Dermis blood vessel endothelial cell (primary cell): ENCODE results near the gene STK38L. TPM values are rescaled to one million over a fixed set of nuclear protein-coding genes. Genes with fewer than 3 reads are reported as not detected.
"Not testable (repeated sequence)": the region's sequence is repeated elsewhere in the genome, so short reads cannot be mapped to it uniquely, and the experiment has no call there.

Experiments used
- DNase-seq: peaks from one replicate; pipeline ENCODE4 v3.0.0; 2010
- total RNA-seq: library from RNA; depleted of rRNA; stranded (reverse); fragments of >200 nt; gene quantifications from 2 replicates; pipeline ENCODE4 v1.2.3, GENCODE V29; 2014

STK38L gene
- total RNA-seq, 1 donor from 2014 or later: 91.6 TPM

- no peak for DNase-seq
Measured at GRCh38 chr12:27229367-27229766, 14.7 kb upstream of the STK38L start.

GRCh38 chr12:27231374-27231773 lies 12.7 kb upstream of the STK38L start:
- not testable (repeated sequence) for DNase-seq

- DNase-seq: no peak
Measured at GRCh38 chr12:27233814-27234213, 10.3 kb upstream of the STK38L start.

GRCh38 chr12:27236498-27236897 lies 7.6 kb upstream of the STK38L start:
- no peak for DNase-seq

GRCh38 chr12:27237790-27238771 lies 6.0 kb upstream of the STK38L start:
- DNase-seq: no peak

- DNase-seq: no peak
Measured at GRCh38 chr12:27243006-27243405, 1.1 kb upstream of the STK38L start.

- DNase-seq: peak; percentile 38
Measured at GRCh38 chr12:27244689-27245488, 803 bp downstream of the STK38L start.

GRCh38 chr12:27246141-27246540 lies 2.1 kb downstream of the STK38L start:
- no peak for DNase-seq

GRCh38 chr12:27246774-27247173 lies 2.7 kb downstream of the STK38L start:
- no peak for DNase-seq

- no peak for DNase-seq
Measured at GRCh38 chr12:27252934-27253333, 8.8 kb downstream of the STK38L start.

- no peak for DNase-seq
Measured at GRCh38 chr12:27253347-27253746, 9.3 kb downstream of the STK38L start.

- DNase-seq: no peak
Measured at GRCh38 chr12:27255806-27256205, 11.7 kb downstream of the STK38L start.

GRCh38 chr12:27257104-27257843 lies 13.2 kb downstream of the STK38L start:
- DNase-seq: no peak

GRCh38 chr12:27260746-27261145 lies 16.7 kb downstream of the STK38L start:
- peak; percentile 28 for DNase-seq

GRCh38 chr12:27261866-27262265 lies 17.8 kb downstream of the STK38L start:
- DNase-seq: no peak

GRCh38 chr12:27270148-27270547 lies 26.1 kb downstream of the STK38L start:
- no peak for DNase-seq

GRCh38 chr12:27271206-27271605 lies 27.1 kb downstream of the STK38L start:
- no peak for DNase-seq

GRCh38 chr12:27272373-27273028 lies 28.4 kb downstream of the STK38L start:
- DNase-seq: peak; percentile 69

GRCh38 chr12:27273114-27273513 lies 29.0 kb downstream of the STK38L start:
- no peak for DNase-seq

GRCh38 chr12:27274706-27275105 lies 30.6 kb downstream of the STK38L start:
- no peak for DNase-seq

- no peak for DNase-seq
Measured at GRCh38 chr12:27276275-27276674, 32.2 kb downstream of the STK38L start.

- peak; percentile 75 for DNase-seq
Measured at GRCh38 chr12:27277846-27278260, 33.8 kb downstream of the STK38L start.
